GM10266 (cell line): ENCODE measurements around the gene C14orf93.

Experiments used
- DNase-seq: peaks from one replicate; pipeline ENCODE4 v3.0.0; 2012; ENCODE audit errors: extremely low spot score
- TF ChIP-seq, protein P1 (sequence below): IDR thresholded peaks from 2 replicates; pipeline ENCODE4 v1.5.1; 2012; ENCODE audit warnings: mild to moderate bottlenecking, low read depth; ENCODE audit not compliant: control insufficient read depth, insufficient read depth; ENCODE audit errors: missing control alignments

The C14orf93 gene

GRCh38 chr14:23024612-23025075, 14.7 kb upstream of the C14orf93 start:
- DNase-seq = no peak
- TF ChIP-seq, protein P1, sequence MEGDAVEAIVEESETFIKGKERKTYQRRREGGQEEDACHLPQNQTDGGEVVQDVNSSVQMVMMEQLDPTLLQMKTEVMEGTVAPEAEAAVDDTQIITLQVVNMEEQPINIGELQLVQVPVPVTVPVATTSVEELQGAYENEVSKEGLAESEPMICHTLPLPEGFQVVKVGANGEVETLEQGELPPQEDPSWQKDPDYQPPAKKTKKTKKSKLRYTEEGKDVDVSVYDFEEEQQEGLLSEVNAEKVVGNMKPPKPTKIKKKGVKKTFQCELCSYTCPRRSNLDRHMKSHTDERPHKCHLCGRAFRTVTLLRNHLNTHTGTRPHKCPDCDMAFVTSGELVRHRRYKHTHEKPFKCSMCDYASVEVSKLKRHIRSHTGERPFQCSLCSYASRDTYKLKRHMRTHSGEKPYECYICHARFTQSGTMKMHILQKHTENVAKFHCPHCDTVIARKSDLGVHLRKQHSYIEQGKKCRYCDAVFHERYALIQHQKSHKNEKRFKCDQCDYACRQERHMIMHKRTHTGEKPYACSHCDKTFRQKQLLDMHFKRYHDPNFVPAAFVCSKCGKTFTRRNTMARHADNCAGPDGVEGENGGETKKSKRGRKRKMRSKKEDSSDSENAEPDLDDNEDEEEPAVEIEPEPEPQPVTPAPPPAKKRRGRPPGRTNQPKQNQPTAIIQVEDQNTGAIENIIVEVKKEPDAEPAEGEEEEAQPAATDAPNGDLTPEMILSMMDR = no peak

- DNase-seq = no peak
- TF ChIP-seq, protein P1 = no peak
Measured at GRCh38 chr14:23023795-23024152, 13.8 kb upstream of the C14orf93 start.

DNA sequence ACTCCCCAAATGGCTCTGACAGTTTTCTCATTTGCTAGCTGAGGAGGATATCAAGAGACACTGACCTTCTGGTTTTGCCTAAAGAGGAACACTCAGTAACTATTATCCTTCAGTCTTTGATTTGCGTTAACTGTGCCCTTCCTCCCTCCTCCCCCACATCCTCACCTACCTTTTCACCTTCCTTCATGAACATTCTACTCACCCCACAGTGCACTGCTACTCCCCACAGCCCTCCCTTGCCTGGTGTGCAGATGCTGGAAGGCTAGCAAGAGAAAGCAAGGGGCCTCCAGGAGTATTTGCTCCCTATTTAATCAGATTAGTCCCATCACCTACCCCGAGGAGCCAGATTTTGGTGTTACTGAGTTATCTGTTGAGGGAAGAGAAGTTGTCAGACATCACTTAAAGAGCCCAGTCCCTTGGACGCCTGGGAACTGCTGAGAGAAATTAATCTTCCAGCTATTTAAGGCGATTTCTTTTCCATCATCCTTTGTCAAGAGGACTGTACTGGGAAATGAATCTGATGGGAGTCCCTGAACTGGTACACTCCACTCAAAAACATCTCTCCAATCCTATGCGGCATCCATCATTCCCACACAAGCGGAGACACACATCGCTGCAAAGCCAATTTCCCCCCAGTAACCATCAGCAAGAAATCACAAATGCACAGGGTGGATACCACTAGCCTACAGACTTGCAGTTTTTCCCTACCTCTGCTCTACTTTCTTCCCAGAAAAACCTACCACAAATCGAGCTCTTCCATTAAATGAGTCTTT, 13.3 kb upstream of the C14orf93 start:
- TF ChIP-seq, protein P1 = no peak
- no peak for DNase-seq

GRCh38 chr14:23021889-23022442, 12.0 kb upstream of the C14orf93 start:
- no peak for DNase-seq
- TF ChIP-seq, protein P1 = no peak

- DNase-seq = no peak
- TF ChIP-seq, protein P1 = no peak
Measured at GRCh38 chr14:23021434-23021833, 11.5 kb upstream of the C14orf93 start.

DNA sequence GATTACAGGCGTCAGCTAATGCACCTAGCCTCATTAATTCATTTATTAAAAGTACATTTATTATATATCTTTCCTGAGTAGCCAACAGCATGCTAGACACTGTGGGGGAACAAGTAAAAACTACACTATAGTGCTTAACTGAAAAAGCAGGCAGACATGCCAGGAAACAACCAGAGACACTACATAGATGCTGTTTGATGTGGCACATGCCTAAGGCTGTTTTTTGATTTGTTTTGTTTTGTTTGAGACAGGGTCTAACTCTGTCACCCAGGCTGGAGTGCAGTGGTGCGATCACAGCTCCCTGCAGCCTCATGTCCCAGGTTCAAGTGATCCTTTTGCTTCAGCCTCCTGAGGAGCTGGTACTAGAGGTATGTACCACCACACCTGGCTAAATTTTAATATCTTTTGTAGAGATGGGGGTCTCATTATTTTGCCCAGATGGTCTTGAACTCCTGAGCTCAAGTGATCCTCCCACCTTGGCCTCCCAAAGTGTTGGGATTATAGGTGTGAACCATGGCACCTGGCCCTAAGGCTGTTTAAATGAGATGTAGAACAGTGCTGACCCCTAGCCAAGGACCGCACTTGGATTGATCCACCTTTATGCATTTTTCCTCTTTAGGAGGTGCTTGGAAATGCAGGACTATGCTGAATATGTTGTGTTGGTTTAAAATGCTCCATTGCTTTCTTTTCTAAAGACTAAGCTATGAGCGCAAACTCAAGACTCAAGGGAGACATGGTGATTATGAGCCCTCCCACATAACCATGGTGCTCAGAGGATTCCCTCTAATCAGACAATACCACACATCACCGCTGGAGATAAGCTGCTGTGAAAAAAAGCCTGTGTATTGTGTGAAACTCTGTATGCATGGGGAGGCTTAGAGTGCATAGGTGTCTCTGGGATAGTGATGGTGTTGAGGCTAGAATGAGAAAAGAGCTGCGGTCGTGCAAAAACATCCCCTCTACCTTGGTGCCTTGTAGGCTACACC, 10.5 kb upstream of the C14orf93 start:
- TF ChIP-seq, protein P1 = no peak
- no peak for DNase-seq
